WI38 (cell line): ENCODE data around the gene IL17RA.

Experiments
- H3K4me3 ChIP-seq: 2 replicates; pipeline ENCODE4 v1.5.1; 2011; ENCODE audit warnings: low read depth, mild to moderate bottlenecking, control low read depth, low read length
- CTCF ChIP-seq: IDR thresholded peaks from 2 replicates; pipeline ENCODE4 v1.5.1; 2012; ENCODE audit warnings: low read depth, mild to moderate bottlenecking, control low read depth, low read length

The IL17RA gene

GRCh38 chr22:17093081-17093480, 8.3 kb downstream of the IL17RA start:
- no peak overlapping the region for H3K4me3 ChIP-seq
- no peak for TF ChIP-seq CTCF

GRCh38 chr22:17095538-17095937, 10.7 kb downstream of the IL17RA start:
- no peak overlapping the region for H3K4me3 ChIP-seq
- TF ChIP-seq CTCF, result peak; percentile 30; the same call in 1 of the 2 replicates

- no peak overlapping the region for H3K4me3 ChIP-seq
- TF ChIP-seq CTCF, result no peak
These were observed 11.3 kb downstream of the IL17RA start for GRCh38 chr22:17096071-17096470.

GRCh38 chr22:17097062-17097461, 12.3 kb downstream of the IL17RA start:
- no peak overlapping the region for H3K4me3 ChIP-seq

GRCh38 chr22:17097701-17098100, 12.9 kb downstream of the IL17RA start:
- no peak for TF ChIP-seq CTCF
- H3K4me3 ChIP-seq, result no peak overlapping the region

More at GRCh38 chr22:17097062-17097461, 12.3 kb downstream of the IL17RA start:
- TF ChIP-seq CTCF, result no peak

- no peak for TF ChIP-seq CTCF
- no peak overlapping the region for H3K4me3 ChIP-seq
These were observed 13.6 kb downstream of the IL17RA start for GRCh38 chr22:17098379-17098819.

GRCh38 chr22:17100621-17101020, 15.8 kb downstream of the IL17RA start:
- TF ChIP-seq CTCF, result no peak
- H3K4me3 ChIP-seq, result no peak overlapping the region
